ENCODE measurements around the gene POLH.

- TF ChIP-seq EZH2 (IDR thresholded peaks at IDR 0.05; ENCODE audit: insufficient read depth, poor library complexity, severe bottlenecking), result no peak
- no peak for TF ChIP-seq EZH2phosphoT487 (IDR thresholded peaks at IDR 0.05; ENCODE audit: insufficient read depth, low read depth)
These were observed 28.8 kb upstream of the POLH start for GRCh38 chr6:43547222-43547621.
